ENCODE results near the gene ANP32A. TPM values are rescaled to one million over a fixed set of nuclear protein-coding genes. Genes with fewer than 3 reads are reported as not detected.

Gene ANP32A
- polyA plus RNA-seq, 1 donor (not counting 4 experiments of a cell fraction or from before 2014, with no cell fraction given) = 93.6 TPM

DNA sequence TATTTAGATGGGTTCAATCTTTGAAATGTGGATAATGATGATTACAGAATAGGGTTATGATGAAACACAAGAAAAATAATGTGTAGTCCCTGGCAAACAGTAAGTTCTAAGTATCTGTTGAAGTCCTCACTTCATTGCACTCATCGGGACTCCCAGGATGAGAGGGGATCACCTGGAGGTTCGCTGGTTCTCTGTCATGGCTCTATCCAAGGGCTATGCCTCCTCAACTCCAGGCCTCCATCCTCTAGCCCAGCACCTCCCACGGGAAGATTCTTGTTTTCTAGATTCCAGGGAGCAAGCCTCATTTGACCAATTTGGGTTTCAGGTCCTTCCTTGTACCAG, 45.5 kb downstream of the ANP32A start:
- Histone ChIP-seq H3K36me3 (ENCODE audit: control insufficient read depth in 2 of 2, extremely low read depth in 1 of 2, insufficient read depth in 2 of 2, low read length in 2 of 2) (peaks cover 8 to 10% of the 10 kb centered on the region in 2 experiments), H3K27ac (ENCODE audit: control insufficient read depth, insufficient read depth, low read length) (no peak overlapping the region), H3K4me2 (ENCODE audit: control insufficient read depth, extremely low read depth, insufficient read depth, low read depth, low read length) (no peak overlapping the region)

GRCh38 chr15:68774521-68775235, 46.0 kb downstream of the ANP32A start:
- no peaks in the 10 kb centered on the region for H3K4me1 ChIP-seq (ENCODE audit: control insufficient read depth, extremely low read depth, insufficient read depth, low read length)
- no peaks in the 10 kb centered on the region for H3K79me2 ChIP-seq (ENCODE audit: control insufficient read depth, insufficient read depth, low read length)
- H3K9me3 ChIP-seq (ENCODE audit: control insufficient read depth, low read depth, low read length) = no peaks in the 10 kb centered on the region
- no peak overlapping the region for H3K4me3 ChIP-seq (ENCODE audit: control insufficient read depth in 2 of 3, extremely low read depth in 1 of 3, insufficient read depth in 2 of 3, low read depth in 1 of 3, low read length in 3 of 3)
- dilution Hi-C loops (cut with MboI; ENCODE audit: extremely low pct_ligation_motif_present, low sequenced_read_pairs) = no loop called here
- no peak overlapping the region for H2AFZ ChIP-seq (ENCODE audit: control insufficient read depth, low read length)
- H3K9ac ChIP-seq (ENCODE audit: control insufficient read depth, extremely low read depth, insufficient read depth, low read length) = no peak overlapping the region
- H4K20me1 ChIP-seq (ENCODE audit: control insufficient read depth, extremely low read depth, insufficient read depth, low read length) = no peaks in the 10 kb centered on the region
- no peak for FAIRE-seq
- peaks cover 2% of the 10 kb centered on the region for H3K27me3 ChIP-seq (ENCODE audit: control insufficient read depth, extremely low read depth, insufficient read depth, low read length)
- H3K36me3 ChIP-seq (ENCODE audit: control insufficient read depth in 2 of 2, extremely low read depth in 1 of 2, insufficient read depth in 2 of 2, low read length in 2 of 2) = peaks cover 8 to 9% of the 10 kb centered on the region in 2 experiments
- no peaks in the 10 kb centered on the region for H3K9me1 ChIP-seq (ENCODE audit: control insufficient read depth, extremely low read depth, insufficient read depth, low read length)
- no peak overlapping the region for H3K4me2 ChIP-seq (ENCODE audit: control insufficient read depth, extremely low read depth, insufficient read depth, low read depth, low read length)
- H3K27ac ChIP-seq (ENCODE audit: control insufficient read depth, insufficient read depth, low read length) = no peak overlapping the region
- DNase-seq (ENCODE audit: low read depth, low spot score) = no peak
- no peak for TF ChIP-seq EZH2 (IDR thresholded peaks at IDR 0.05; ENCODE audit: low read length)
- TF ChIP-seq, protein P1, sequence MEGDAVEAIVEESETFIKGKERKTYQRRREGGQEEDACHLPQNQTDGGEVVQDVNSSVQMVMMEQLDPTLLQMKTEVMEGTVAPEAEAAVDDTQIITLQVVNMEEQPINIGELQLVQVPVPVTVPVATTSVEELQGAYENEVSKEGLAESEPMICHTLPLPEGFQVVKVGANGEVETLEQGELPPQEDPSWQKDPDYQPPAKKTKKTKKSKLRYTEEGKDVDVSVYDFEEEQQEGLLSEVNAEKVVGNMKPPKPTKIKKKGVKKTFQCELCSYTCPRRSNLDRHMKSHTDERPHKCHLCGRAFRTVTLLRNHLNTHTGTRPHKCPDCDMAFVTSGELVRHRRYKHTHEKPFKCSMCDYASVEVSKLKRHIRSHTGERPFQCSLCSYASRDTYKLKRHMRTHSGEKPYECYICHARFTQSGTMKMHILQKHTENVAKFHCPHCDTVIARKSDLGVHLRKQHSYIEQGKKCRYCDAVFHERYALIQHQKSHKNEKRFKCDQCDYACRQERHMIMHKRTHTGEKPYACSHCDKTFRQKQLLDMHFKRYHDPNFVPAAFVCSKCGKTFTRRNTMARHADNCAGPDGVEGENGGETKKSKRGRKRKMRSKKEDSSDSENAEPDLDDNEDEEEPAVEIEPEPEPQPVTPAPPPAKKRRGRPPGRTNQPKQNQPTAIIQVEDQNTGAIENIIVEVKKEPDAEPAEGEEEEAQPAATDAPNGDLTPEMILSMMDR (optimal IDR thresholded peaks at IDR 0.05 in 1 of 3, IDR thresholded peaks at IDR 0.05 in 1 of 3, conservative IDR thresholded peaks at IDR 0.05 in 1 of 3; ENCODE audit: extremely low read depth in 1 of 3, insufficient read depth in 2 of 3, low read length in 3 of 3) = no peak

More for the DNA sequence above, 45.5 kb downstream of the ANP32A start:
- Histone ChIP-seq H3K4me1 (ENCODE audit: control insufficient read depth, extremely low read depth, insufficient read depth, low read length) (no peaks in the 10 kb centered on the region), H3K9ac (ENCODE audit: control insufficient read depth, extremely low read depth, insufficient read depth, low read length) (no peak overlapping the region), H3K4me3 (ENCODE audit: control insufficient read depth in 2 of 3, extremely low read depth in 1 of 3, insufficient read depth in 2 of 3, low read depth in 1 of 3, low read length in 3 of 3) (no peak overlapping the region), H3K9me3 (ENCODE audit: control insufficient read depth, low read depth, low read length) (no peaks in the 10 kb centered on the region), H3K9me1 (ENCODE audit: control insufficient read depth, extremely low read depth, insufficient read depth, low read length) (no peaks in the 10 kb centered on the region), H2AFZ (ENCODE audit: control insufficient read depth, low read length) (no peak overlapping the region), H3K27me3 (ENCODE audit: control insufficient read depth, extremely low read depth, insufficient read depth, low read length) (no peaks in the 10 kb centered on the region), H3K79me2 (ENCODE audit: control insufficient read depth, insufficient read depth, low read length) (no peaks in the 10 kb centered on the region), H4K20me1 (ENCODE audit: control insufficient read depth, extremely low read depth, insufficient read depth, low read length) (no peaks in the 10 kb centered on the region)
- DNase-seq (ENCODE audit: low read depth, low spot score) (no peak), FAIRE-seq (no peak)
- dilution Hi-C loops (cut with MboI; ENCODE audit: extremely low pct_ligation_motif_present, low sequenced_read_pairs) = no loop called here
- TF ChIP-seq, protein P1 (optimal IDR thresholded peaks at IDR 0.05 in 1 of 3, IDR thresholded peaks at IDR 0.05 in 1 of 3, conservative IDR thresholded peaks at IDR 0.05 in 1 of 3; ENCODE audit: extremely low read depth in 1 of 3, insufficient read depth in 2 of 3, low read length in 3 of 3) = no peak
- no peak for TF ChIP-seq EZH2 (IDR thresholded peaks at IDR 0.05; ENCODE audit: low read length)
